Thoracic aorta (tissue), 2 donors: ENCODE data around the gene ABCC1. TPM values are rescaled to one million over a fixed set of nuclear protein-coding genes. Genes with fewer than 3 reads are reported as not detected.

ENCODE experiments used
- ATAC-seq: fragments of 150-250 bp; one replicate; pipeline ENCODE4 v1.8.0; 2017; ENCODE audit warnings: low read depth; ENCODE audit not compliant: insufficient number of reproducible peaks, low FRiP score
- DNase-seq: peaks from one replicate; pipeline ENCODE4 v3.0.0-alpha.2; 2020; ENCODE audit warnings: low spot score
- H3K27ac ChIP-seq, 2 donors: fragments of 200-600 bp; sonication (generic); 1 replicate in 1 of 2; 2 replicates in 1 of 2; pipeline ENCODE4 v1.5.1; 2016; ENCODE audit warnings: mild to moderate bottlenecking in 2 of 2, moderate library complexity in 2 of 2
- H3K27me3 ChIP-seq: fragments of 200-600 bp; sonication (generic); replicated peaks from 2 replicates; pipeline ENCODE4 v1.6.0; 2016; ENCODE audit warnings: mild to moderate bottlenecking; ENCODE audit not compliant: insufficient read depth
- H3K36me3 ChIP-seq: fragments of 200-600 bp; sonication (generic); one replicate; pipeline ENCODE4 v1.5.1; 2016
- H3K4me1 ChIP-seq, 2 donors: fragments of 200-600 bp; sonication (generic); 1 replicate in 1 of 2; 2 replicates in 1 of 2; pipeline versions ENCODE4 v1.5.1 to v1.6.0; 2016; ENCODE audit warnings: low read depth in 2 of 2, mild to moderate bottlenecking in 1 of 2; ENCODE audit not compliant: control insufficient read depth in 1 of 2
- H3K4me3 ChIP-seq: fragments of 200-600 bp; sonication (generic); 2 replicates; pipeline ENCODE4 v1.5.1; 2016; ENCODE audit warnings: mild to moderate bottlenecking
- H3K9me3 ChIP-seq: fragments of 200-600 bp; sonication (generic); 2 replicates; pipeline ENCODE4 v1.5.1; 2016
- total RNA-seq, 2 donors: library from RNA; depleted of rRNA; stranded (reverse); fragments of >200 nt; gene quantifications; one replicate each; pipeline versions ENCODE4 v1.1.0 to v1.2.3, GENCODE V29; 2016
- TF ChIP-seq, protein P1 (sequence below): fragments of 200-600 bp; sonication (generic); IDR thresholded peaks from one replicate; pipeline ENCODE4 v1.5.1; 2019; ENCODE audit warnings: antibody characterized with exemption

The ABCC1 gene
- total RNA-seq, 2 donors from 2014 or later, result 89.2 to 94.9 TPM

DNA sequence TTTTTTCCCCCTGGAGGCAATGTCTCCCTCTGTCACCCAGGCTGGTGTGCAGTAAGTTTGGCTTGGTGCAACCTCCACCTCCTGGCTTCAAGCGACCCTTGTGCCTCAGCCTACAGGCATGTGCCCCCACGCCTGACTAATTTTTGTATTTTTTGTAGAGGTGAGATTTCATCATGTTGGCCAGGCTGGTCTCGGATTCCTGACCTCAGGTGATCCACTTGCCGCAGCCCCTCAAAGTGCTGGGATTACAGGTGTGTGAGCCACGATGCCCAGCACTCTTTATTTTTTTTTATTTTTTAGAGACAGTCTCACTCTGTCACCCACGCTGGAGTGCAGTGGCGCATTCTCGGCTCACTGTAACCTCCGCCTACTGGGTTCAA lies 160.7 kb downstream of the ABCC1 start:
- ATAC-seq (no peak), DNase-seq (no peak)
- Histone ChIP-seq H3K9me3 (no peaks in the 10 kb centered on the region), H3K4me3 (no peak overlapping the region), H3K36me3 (peaks cover 64% of the 10 kb centered on the region), H3K27ac (no peak overlapping the region), H3K4me1 (no peaks in the 10 kb centered on the region), H3K27me3 (no peaks in the 10 kb centered on the region)
- TF ChIP-seq, protein P1, sequence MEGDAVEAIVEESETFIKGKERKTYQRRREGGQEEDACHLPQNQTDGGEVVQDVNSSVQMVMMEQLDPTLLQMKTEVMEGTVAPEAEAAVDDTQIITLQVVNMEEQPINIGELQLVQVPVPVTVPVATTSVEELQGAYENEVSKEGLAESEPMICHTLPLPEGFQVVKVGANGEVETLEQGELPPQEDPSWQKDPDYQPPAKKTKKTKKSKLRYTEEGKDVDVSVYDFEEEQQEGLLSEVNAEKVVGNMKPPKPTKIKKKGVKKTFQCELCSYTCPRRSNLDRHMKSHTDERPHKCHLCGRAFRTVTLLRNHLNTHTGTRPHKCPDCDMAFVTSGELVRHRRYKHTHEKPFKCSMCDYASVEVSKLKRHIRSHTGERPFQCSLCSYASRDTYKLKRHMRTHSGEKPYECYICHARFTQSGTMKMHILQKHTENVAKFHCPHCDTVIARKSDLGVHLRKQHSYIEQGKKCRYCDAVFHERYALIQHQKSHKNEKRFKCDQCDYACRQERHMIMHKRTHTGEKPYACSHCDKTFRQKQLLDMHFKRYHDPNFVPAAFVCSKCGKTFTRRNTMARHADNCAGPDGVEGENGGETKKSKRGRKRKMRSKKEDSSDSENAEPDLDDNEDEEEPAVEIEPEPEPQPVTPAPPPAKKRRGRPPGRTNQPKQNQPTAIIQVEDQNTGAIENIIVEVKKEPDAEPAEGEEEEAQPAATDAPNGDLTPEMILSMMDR, result no peak

DNA sequence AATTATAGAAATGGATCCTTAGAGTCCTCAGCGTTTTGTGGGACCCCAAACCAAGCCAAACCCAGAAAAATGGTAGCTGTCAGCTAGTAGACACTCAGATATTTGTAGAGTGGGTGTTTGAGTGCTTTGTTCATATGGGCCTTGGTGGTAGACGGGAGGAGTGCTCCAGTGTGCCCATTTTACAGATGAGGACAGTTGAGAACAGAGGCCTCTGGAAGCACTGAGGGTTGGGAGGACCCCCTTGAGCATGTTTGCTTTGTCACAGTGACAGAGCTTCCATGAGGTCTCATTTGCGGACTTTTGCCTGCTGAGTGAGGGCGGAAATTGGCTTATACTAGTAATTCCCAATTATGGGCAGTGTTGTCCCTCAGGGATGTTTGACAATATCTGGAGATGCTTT lies 162.2 kb downstream of the ABCC1 start:
- Histone ChIP-seq H3K4me1 (no peaks in the 10 kb centered on the region), H3K27ac (no peak overlapping the region), H3K4me3 (no peak overlapping the region), H3K36me3 (peaks cover 67% of the 10 kb centered on the region), H3K27me3 (no peaks in the 10 kb centered on the region), H3K9me3 (no peaks in the 10 kb centered on the region)
- ATAC-seq, result no peak
- TF ChIP-seq, protein P1, result no peak
- DNase-seq, result no peak

DNA sequence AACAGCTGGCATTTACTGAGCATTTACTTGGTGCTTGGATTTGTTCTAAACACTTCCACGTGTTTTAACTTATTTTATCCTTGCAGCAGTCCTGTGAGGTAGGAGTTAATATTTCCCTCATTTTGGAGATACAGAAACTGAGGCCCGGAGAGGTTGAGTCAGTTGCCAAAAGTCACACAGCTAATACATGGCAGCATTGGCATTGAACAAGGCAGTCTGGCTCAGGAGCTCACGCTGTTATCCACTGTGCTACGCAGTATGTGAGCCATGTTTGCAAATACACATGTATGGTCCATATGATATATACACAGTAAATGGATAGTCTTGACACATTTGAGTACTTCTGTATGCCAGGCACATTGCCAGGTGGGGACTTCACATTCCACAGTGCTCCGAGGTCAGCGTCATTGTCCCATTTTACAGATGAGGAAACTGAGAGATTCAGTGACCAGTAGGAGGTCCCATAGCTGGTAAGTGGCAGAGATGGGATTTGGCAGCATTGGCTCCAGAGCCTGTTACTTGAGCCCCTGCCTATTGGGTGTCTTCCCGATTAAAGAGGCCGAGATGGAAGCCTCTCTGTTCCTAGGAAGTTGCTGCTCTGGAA lies 163.1 kb downstream of the ABCC1 start:
- peaks cover 72% of the 10 kb centered on the region for H3K36me3 ChIP-seq
- H3K27ac ChIP-seq, result no peak overlapping the region
- TF ChIP-seq, protein P1, result no peak
- no peaks in the 10 kb centered on the region for H3K9me3 ChIP-seq
- H3K4me3 ChIP-seq, result no peak overlapping the region
- H3K4me1 ChIP-seq, result no peaks in the 10 kb centered on the region
- no peaks in the 10 kb centered on the region for H3K27me3 ChIP-seq
- ATAC-seq (no peak), DNase-seq (no peak)

DNA sequence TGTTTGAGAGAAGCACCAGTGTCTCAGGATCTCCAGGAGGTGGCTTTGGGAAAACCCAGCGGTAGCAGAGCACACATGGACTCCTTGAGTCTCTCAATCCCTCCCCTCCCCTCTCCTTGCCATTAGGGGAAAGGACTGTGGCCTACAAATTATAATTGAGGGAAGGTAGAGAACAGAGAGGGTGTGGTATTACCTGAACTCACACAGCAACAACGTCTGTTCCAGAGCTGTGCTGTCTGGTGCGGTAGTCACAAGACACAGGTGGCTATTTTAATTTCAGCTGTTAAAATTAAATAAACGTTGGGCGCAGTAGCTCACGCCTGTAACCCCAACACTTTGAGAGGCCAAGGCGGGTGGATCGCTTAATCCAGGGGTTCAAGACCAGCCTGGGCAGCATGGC lies 163.7 kb downstream of the ABCC1 start:
- TF ChIP-seq, protein P1, result no peak
- no peaks in the 10 kb centered on the region for H3K9me3 ChIP-seq

DNA sequence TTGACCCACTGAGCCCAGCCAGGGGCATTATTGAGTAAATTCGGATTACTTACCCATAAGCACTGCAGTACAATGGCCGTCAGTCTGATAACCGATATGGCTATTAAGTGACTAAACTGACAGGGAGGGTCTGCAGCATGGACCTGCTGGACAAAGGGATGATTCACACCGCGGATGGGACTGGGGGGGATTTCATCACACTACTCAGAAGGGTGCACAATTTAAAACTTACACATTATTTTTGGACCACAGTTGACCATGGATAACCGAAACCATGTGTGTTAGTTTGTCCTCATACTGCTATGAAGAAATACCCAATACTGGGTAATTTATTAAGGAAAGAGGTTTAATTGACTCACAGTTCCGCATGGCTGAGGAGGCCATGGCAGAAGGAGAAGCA lies 167.4 kb downstream of the ABCC1 start:
- TF ChIP-seq, protein P1, result no peak
- Histone ChIP-seq H3K4me3 (no peak overlapping the region), H3K27ac (no peak overlapping the region), H3K36me3 (peaks cover 72% of the 10 kb centered on the region), H3K27me3 (no peaks in the 10 kb centered on the region), H3K9me3 (peaks cover 5% of the 10 kb centered on the region), H3K4me1 (peaks cover 3 to 10% of the 10 kb centered on the region in 2 donors)
- no peak for DNase-seq
- no peak for ATAC-seq

More for the DNA sequence above, 163.7 kb downstream of the ABCC1 start:
- no peak for DNase-seq
- Histone ChIP-seq H3K27ac (no peak overlapping the region), H3K4me1 (no peaks in the 10 kb centered on the region), H3K4me3 (no peak overlapping the region), H3K27me3 (no peaks in the 10 kb centered on the region), H3K36me3 (peaks cover 78% of the 10 kb centered on the region)
- ATAC-seq, result no peak
